Epithelial cell of esophagus (primary cell): Measurements from ENCODE around the gene TRIM71.

Experiments used
- DNase-seq: peaks from one replicate; pipeline ENCODE4 v3.0.0; 2010; ENCODE audit warnings: low read depth
- H3K4me3 ChIP-seq: 2 replicates; pipeline ENCODE4 v1.5.1; 2011; ENCODE audit warnings: mild to moderate bottlenecking, low read length, control low read depth
- TF ChIP-seq, protein P1 (sequence below): IDR thresholded peaks from 2 replicates; pipeline ENCODE4 v1.5.1; 2011; ENCODE audit warnings: low read depth, mild to moderate bottlenecking, low read length, control low read depth, inconsistent platforms; ENCODE audit not compliant: insufficient read depth; ENCODE audit errors: missing control alignments

Gene TRIM71

DNA sequence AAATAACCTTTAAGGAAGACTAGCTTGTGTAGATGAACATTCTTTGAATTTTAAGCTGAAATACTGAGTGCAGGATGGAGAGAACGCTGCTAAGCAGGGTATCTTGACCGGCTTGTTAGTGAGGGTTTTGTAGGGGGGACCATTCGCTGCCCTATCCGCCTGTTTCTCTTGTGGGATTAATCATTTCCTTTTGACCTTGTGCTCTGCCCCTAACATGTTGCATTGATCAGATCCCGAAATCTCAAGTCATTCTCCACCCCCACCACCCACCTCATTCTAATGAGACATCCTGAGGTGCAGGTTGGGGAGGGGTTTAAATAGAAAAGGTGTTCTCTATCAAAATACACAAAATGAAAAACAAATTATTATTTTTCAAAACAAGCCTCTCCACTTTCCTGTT is 32.8 kb downstream of the TRIM71 start:
- no peak for DNase-seq
- TF ChIP-seq, protein P1, sequence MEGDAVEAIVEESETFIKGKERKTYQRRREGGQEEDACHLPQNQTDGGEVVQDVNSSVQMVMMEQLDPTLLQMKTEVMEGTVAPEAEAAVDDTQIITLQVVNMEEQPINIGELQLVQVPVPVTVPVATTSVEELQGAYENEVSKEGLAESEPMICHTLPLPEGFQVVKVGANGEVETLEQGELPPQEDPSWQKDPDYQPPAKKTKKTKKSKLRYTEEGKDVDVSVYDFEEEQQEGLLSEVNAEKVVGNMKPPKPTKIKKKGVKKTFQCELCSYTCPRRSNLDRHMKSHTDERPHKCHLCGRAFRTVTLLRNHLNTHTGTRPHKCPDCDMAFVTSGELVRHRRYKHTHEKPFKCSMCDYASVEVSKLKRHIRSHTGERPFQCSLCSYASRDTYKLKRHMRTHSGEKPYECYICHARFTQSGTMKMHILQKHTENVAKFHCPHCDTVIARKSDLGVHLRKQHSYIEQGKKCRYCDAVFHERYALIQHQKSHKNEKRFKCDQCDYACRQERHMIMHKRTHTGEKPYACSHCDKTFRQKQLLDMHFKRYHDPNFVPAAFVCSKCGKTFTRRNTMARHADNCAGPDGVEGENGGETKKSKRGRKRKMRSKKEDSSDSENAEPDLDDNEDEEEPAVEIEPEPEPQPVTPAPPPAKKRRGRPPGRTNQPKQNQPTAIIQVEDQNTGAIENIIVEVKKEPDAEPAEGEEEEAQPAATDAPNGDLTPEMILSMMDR = no peak
- H3K4me3 ChIP-seq = no peak overlapping the region

DNA sequence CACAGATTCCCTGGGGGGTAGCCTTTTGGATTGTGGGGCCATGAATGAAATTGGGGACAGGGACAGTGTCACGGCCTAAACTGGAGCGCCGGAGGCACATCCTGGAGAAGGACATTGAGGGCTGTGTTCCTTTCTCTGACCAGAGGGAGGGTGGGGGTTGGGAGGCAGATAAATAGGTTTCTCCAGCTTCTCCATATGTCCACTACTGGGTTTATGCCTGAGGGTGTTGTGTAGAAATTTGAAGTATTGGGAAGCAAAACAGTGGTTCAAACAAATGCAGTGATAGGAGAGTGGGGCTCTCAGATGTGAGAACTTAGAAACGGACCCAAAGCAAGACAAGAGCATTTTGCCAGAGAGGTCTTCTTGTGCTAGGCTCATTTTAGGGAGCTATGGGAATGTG is 34.3 kb downstream of the TRIM71 start:
- no peak for DNase-seq
- TF ChIP-seq, protein P1 = no peak
- no peak overlapping the region for H3K4me3 ChIP-seq

DNA sequence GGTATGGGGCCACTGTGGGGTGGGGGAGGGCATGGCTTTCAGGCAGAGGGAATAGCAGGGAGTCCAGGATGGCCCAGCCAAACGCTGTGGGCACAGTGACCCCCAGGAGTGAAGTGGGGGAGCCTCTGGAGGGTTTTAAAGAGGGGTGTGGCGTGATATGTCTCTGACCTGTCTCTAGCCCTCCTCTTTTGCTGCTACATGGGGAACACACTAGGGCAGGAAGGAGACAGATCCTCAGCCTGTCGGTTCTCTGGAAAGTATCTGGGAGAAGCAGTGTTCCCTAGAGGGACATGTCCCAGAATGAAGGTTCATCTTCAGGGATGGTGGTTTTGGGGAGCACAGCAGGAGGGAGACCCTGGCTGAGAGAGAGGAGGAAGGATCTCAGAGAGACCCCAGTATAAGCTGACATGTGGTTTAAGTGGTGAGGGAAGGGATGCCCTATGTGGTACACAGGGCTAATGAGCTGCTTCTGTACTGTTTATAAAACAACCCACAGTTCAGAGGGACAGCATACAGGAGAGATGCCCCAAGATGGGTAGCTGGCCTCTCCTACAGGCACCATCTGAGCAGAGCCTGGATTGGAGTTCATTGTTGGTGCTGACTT is 37.7 kb downstream of the TRIM71 start:
- no peak for DNase-seq
- no peak overlapping the region for H3K4me3 ChIP-seq
- TF ChIP-seq, protein P1 = no peak

DNA sequence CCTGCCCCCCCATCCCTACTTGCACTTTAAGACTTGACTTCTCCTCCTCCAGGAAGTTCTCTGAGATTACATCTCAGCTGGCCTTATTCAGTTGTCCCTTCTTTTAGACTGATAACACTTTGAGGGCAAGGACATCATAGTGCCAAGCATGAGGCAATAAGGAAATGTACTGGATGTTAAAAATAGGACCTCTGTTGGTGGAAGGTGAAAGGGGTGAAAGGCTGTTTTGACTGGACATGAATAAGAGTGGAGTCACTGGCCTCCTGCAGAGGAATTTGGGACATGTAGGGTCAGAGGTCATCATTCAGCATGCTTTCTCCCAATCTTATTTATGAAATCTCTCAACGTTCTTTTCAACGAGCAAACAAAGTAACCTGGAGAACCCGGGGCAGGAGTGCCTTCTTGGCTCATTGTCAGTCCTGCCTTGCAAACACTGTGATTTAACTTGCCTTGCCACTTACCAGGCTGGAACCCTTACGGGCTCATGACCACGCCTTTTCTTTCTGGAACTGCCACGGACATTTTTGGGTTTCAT is 38.6 kb downstream of the TRIM71 start:
- no peak for DNase-seq
- TF ChIP-seq, protein P1 = no peak
- no peak overlapping the region for H3K4me3 ChIP-seq

DNA sequence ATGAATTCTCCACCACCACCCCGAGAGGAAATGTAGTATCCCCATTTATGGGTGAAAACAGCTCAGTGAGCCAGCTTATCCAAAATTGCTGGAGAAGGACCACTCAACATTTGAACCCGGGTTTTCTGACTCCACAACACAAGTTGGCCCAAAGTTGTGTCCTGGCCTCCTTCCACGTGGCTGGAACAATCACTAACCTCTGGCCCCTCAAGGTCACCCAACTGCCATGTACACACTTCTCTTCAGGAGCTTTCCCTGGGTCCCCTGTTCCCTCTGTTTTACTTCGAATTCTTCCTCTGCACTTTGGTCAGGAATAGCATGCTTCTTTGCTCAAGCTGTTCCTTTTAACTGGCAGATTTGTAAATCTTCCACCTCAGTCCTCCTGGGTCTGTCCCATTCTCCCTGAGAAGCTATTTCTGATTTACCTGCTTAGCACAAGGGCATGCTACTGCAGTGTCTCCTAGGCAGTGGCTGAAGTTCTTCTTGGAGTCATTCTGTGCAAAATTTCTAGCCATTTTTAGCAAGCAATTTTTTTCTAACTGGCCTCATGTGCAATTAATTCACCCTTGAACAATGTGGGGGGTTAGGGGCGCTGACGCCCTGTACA is 39.2 kb downstream of the TRIM71 start:
- H3K4me3 ChIP-seq = no peak overlapping the region
- TF ChIP-seq, protein P1 = no peak
- no peak for DNase-seq

DNA sequence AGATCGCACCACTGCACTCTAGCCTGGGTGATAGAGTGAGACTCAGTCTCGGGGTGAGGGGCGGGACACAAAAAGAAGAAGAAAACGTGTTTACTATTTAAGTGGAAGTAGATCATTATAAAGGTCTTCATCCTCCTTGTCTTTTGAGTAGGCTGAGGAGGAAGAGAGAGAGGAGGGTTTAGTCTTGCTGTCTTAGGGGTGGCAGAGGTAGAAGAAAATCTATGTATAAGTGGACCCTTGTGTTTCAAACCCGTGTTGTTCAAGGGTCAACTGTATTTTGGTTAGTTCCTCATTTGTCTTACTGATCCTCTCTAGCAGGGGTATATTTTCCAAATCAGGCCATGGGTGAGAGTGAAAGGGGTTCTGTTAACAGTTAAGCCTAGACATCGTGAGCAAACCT is 40.1 kb downstream of the TRIM71 start:
- DNase-seq = no peak
- no peak overlapping the region for H3K4me3 ChIP-seq
- TF ChIP-seq, protein P1 = no peak
